Right ventricle myocardium superior (tissue), 1 donor: ENCODE results near the gene GFRAL. TPM values are rescaled to one million over a fixed set of nuclear protein-coding genes. Genes with fewer than 3 reads are reported as not detected.

ENCODE experiments used
- ATAC-seq: fragments of 200-7000 bp; cut with Tn5 transposase; one replicate; pipeline ENCODE4 v1.9.1; 2020; ENCODE audit warnings: mild to moderate bottlenecking; ENCODE audit not compliant: poor library complexity
- DNase-seq: peaks from one replicate; pipeline ENCODE4 v3.0.0-alpha.2; 2020
- intact Hi-C: fragments of 100-400 bp; cut with DNase I; formaldehyde crosslinking; loops from one replicate; pipeline ENCODE4 v1.11.2; 2022
- total RNA-seq: library from RNA; stranded (reverse); fragmentation: NEBNext Ultra II Directional; extraction: Animal tissue kit (Norgen Biotek cat#: 25700); gene quantifications from one replicate; pipeline ENCODE4 v1.2.1, GENCODE V29; 2021
- donor health status: DM: no; HTN: yes; CAD: no; lungs with severe emphysema.

The GFRAL gene
- total RNA-seq, 1 donor from 2014 or later: not detected

DNA sequence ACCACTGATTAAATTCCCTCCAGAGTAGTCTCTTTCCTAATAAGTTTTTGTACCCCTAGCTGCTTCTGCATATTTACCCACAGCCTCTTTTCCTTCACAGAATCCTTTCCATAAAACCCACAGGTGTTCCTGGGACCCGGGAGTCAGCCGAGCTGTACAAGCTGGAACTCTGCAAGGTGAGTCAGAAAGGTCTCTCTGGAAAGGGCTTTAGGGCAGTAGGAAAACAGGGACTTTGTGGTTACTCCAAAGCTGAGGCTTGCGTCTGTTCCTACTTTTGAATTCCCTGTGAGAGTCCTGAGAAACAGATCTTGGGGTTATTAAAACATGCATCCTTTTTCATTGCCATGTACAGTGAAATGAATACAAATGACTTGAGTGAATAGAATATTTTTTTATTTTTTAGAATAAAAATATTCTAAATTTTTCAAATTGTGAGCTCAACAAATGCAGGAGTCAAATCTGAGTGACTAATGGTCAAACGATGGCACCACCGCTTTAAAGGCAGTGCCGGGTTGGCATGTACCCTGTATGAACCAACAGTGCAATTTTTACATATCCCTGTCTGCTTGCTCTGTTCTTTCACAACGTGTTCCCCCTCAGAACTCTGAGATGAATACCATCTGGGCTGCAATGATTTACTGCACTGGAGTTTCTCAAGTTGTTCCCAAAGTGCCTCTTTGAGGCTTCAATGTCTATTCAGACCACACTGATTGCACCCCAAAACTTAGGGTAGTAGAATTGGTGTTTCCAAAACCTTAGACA lies 78.4 kb downstream of the GFRAL start:
- DNase-seq (no peak), ATAC-seq (peak; percentile 55)
- intact Hi-C loops: no loop called here

DNA sequence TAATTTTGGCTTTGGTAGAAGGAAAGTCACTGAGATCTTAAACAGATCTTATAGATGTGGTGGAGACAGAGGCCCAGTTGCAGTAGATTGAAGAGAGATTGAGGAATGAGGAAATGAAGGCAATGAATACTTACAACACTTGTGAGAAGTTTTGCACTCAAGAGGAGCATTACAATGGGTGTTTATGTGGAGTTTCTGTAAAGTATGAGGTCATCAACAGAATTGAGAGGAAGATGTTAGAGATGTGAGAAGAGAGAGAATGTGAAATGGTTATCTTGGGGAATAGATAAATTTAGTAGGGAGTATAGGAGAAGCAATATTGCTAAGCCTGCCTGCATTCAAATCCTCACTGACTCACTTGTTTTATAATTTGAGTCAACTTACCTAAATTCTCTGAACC lies 83.4 kb downstream of the GFRAL start:
- ATAC-seq (no peak), DNase-seq (no peak)
- intact Hi-C loops: no loop called here

DNA sequence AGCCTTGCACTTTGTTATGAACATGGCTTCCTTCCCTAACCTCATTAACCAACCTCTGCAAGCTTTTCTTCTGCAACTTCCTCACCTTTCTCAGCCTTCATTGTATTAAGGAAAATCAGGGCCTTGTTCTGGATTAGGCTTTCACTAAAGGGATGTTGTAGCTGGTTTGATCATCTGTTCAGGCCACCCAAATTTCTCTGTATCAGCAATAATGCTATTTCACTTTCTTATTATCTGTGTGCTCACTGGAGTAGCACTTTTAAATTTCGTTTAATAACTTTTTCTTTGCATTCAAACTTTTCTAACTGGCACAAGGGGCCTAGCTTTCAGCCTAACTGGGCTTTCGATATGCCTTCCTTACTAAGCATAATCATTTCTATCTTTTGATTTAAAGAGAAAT lies 96.7 kb downstream of the GFRAL start:
- intact Hi-C loops: no loop called here
- DNase-seq (no peak), ATAC-seq (no peak)

DNA sequence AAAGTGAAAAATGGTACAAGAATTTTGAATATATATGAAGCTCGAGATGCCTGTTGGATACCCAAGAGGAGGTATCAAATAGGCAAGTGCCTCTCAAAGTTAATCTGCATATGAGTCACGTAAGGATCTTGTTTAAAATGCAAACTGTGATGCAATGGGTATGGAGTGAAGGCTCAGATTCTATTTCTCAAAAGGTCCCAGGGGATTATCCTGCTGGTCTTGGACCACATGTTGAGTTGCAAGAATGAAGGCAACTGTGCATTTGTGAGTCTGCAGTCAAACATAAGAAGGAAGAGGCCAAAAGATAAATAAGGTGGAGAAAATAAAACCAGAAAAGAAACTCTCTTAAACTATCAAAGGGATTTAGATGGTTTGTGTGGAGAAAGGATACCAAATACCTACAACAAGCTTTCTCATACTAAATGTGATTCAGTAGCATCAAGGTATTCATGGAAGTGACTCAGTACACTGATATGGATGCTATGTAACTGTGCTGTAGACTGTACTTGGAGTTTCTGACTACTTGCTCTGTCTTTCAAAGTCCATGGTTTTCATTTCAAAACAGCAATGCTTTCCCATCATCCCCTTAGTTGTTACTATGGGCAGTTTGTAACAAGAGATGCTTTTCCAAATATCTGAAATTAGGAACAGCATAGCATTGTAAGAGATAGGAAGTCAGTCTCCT lies 106.3 kb downstream of the GFRAL start:
- DNase-seq: no peak
- intact Hi-C loops: no loop called here
- ATAC-seq: no peak

DNA sequence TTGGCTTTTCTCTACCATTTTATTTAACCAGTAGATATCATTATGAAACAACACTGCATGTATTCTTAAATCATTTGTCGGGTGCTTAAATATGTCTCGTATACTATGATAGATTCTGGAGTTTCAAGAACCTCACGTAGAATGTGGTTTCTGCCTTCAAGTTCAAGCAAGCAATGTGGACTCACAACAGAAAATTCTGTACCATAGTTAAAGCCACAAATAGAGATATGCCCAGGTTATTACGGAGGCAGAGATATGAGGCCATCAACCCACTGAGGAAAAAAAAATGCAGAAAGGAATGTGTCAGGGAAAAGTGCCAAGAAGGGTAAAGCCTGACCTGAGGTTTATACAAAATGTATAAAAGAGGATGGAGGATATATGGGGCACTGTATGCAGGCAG lies 109.9 kb downstream of the GFRAL start:
- ATAC-seq (no peak), DNase-seq (no peak)
- intact Hi-C loops: no loop called here

DNA sequence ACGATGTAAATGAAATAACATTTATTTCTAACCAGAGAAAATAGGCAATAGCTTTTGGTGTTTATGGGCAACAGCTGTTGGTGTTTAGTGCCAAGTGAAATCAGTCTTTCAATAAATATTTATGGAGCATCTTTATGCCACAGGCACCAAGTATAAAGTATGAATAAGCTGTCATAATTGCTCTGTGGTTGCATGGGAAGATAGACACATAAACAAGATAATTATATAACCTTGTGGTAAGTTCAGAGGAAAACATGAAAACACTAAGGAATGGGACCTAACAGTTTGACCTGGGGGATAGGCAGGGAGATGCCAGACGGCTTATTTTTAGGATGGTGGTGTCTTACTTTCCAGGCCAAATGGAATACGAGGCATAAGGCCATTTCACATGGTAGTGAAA lies 110.9 kb downstream of the GFRAL start:
- ATAC-seq: no peak
- intact Hi-C loops: no loop called here
- DNase-seq: no peak

DNA sequence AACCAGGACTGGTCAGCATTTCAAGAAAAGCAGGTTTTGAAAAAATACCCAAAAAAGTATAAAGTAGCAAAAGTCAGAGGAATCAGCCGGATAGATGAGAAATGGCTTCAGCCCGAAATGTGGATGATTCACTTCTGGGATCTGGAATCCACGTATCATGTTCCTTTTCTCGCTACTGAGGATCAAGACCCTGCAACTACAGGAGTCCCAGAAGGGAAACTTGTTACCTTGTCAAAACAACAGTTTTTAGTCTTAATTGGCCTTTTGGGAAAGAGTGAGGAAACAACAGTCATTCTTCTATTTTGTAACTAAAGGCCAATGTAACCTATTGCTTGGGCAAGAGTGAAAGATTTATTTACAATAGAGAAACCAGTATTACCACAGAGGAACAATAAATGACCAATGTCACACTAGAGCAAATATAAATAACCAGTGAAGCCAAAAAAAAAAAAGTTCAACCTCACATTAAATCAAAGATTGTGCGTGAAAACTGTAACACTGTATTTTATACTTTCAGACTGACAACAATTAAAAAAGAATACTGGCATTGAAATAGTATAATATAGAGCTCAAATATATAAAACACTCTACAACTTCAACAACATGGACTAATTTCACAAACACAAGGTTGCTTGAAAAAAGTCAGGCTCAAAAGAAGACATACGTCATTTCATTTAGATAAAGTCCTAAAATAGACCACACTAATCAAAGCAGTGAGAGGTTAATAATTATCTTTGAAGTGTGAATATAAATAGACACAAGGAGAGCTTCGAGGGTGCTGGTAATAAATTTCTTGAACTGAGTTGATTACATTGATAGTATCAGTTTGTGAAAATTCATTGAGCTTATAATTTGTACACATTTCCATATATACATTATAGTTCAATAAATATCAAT lies 116.2 kb downstream of the GFRAL start:
- intact Hi-C loops: no loop called here
- peak; percentile 31 for ATAC-seq

DNA sequence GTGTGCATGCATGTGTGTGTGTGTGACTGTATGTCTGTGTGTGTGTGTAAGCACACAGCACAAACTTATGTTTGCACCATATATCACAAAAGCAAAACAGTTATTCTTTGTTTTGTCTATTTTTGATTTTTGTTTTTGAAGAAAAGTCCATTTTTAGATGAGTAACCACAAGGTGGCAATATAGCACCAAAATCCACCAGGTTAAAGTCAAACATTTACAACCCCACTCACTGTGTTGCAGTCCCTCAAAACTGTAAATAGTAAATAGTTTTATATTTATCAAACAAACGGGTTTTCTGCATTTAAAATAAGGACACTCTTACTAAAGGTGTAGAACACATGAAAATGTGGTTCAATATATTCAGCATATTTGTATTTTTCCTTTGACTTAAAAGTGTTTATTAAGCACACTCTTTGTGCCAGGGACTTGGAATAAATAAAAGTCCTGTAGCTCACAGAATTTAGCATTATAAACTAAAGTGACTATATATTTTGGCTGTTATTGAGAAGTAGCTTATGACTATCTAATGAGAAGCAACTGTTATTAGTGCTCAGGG lies 118.5 kb downstream of the GFRAL start:
- intact Hi-C loops: loop anchor here (5.0 kb wide), 1 partner anchor 507 kb away; no protein-coding TSS in a partner anchor
- no peak for ATAC-seq
- no peak for DNase-seq

More for the DNA sequence above, 116.2 kb downstream of the GFRAL start:
- no peak for DNase-seq

DNA sequence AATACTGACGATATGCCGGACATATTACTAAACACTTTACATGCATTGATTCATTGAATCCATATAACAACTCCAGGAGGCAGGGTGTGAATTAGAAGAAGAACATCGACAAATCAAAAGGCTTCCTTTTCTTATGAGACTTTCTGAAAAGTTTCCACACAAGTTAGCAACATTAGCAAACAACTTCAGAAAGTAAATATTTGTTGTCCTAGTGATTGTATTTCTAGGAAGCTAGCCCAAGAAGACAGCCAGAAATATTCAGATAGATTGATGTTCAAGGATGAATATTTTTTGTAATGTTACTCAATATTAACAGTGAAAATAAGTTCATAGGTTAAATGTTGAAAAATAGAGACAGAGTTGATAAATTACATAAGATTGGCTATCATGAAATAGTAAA lies 120.6 kb downstream of the GFRAL start:
- DNase-seq (no peak), ATAC-seq (no peak)
- intact Hi-C loops: loop anchor here (5.0 kb wide), 1 partner anchor 504 kb away; no protein-coding TSS in a partner anchor

DNA sequence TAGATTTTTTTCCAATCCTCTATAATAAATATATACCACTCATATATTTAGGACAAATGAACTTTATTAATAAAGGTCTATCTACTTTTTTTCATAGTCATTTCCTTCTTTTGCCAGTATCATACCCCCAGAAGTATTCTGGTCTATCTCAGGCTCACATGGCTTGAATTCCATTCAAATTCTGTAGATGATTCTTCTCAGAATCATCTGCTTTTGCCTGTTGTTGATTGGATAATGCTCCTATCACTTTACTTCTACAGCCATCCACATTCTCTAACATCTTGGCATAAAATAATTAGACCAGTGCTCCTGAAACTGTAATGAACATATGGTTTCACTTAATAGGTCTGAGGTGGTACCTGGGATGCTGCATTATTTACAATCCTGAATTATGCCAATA lies 121.2 kb downstream of the GFRAL start:
- intact Hi-C loops: loop anchor here (5.0 kb wide), 1 partner anchor 504 kb away; no protein-coding TSS in a partner anchor
- ATAC-seq: no peak
- DNase-seq: no peak

DNA sequence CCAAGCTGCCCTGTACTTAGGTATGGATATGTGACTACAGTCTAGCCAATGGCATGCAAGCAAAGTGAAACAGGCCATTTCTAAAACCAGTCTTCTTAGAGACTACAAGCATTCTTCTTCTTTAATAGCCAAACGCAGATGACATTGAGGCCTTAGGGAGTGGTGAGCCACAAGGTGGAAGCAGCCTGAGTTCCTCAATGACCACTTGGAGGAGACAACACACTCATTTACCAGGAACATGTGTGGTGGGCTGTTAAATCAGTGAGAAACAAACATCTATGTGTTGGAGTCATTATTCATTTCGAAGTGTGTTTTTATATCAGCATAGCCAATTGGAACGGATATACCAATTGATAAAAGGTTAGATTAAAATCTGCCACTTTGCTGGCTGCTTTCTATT lies 122.0 kb downstream of the GFRAL start:
- no peak for ATAC-seq
- DNase-seq: no peak
- intact Hi-C loops: loop anchor here (5.0 kb wide), 1 partner anchor 503 kb away; no protein-coding TSS in a partner anchor

DNA sequence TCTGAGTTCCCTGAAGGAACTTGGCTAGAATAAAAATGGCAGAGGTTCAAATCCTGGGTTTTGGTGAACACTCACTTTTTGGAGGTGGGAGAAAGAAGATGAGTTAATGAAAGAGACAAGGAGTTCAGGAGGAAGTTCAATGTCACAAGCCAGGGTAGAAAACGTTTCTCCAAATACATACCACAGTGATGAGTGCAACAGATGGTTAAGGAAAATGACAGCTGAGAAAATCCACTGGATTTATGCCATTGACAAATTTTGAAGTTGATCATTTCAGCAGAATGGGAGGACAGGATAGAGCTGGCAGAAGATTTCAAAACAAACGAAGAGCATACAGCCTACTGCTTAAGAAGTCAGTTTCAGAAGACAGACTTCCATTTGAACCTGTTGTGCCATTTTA lies 122.7 kb downstream of the GFRAL start:
- ATAC-seq (peak; percentile 38), DNase-seq (no peak)
- intact Hi-C loops: no loop called here

Other genes with a start within 250 kb of the GFRAL start
- not detected for gene HCRTR2, start 153.0 kb upstream of the GFRAL start, total RNA-seq